Measurements from ENCODE around the gene ATP8B4. TPM values are rescaled to one million over a fixed set of nuclear protein-coding genes. Genes with fewer than 3 reads are reported as not detected.

ATP8B4 gene
- polyA plus RNA-seq, 1 of the 3 experiments (the other 2 are of a cell fraction): 0.03 TPM

DNA sequence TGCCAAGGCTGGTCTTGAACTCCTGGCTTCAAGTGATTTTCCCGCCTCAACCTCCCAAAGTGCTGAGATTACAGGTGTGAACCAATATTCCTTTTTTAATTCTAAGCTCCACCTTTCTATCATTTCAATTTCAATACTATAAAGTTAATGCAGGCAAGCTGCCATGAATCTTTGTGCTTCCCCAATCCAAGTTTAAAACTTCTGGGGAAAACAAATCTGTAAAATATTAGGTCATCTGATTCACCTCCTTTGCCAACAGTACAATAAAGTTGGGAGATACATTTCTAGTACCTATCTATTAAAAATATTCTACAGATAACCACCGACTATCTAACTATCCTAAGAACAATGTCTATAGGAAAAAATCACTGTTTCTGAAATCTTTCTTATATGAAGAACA is 102.1 kb downstream of the ATP8B4 start:
- H3K4me3 ChIP-seq (ENCODE audit: low read depth in 2 of 2, low read length in 1 of 2): no peak overlapping the region
- no peak for TF ChIP-seq FOSL2 (IDR thresholded peaks at IDR 0.05; ENCODE audit: borderline replicate concordance, low read depth)
- TF ChIP-seq CHD2 (IDR thresholded peaks at IDR 0.05; ENCODE audit: low read length, partially characterized antibody): no peak
- TF ChIP-seq GATA2 (CRISPR knock-in tag; IDR thresholded peaks at IDR 0.05): no peak
- no peaks in the 10 kb centered on the region for H3K36me3 ChIP-seq (replicated peaks in 1 of 2; ENCODE audit: control insufficient read depth in 1 of 2, insufficient read depth in 2 of 2, low read length in 1 of 2)
- H3K4me2 ChIP-seq: no peak overlapping the region
- no peaks in the 10 kb centered on the region for H3F3A ChIP-seq (replicated peaks; ENCODE audit: insufficient read depth)
- H3K27me3 ChIP-seq (ENCODE audit: insufficient read depth): no peaks in the 10 kb centered on the region
- no peaks in the 10 kb centered on the region for H4K20me1 ChIP-seq (ENCODE audit: insufficient read depth)
- no peak for DNase-seq
- no peak overlapping the region for H2AFZ ChIP-seq (ENCODE audit: low read depth)
- H3K9me3 ChIP-seq: no peaks in the 10 kb centered on the region
- H3K4me1 ChIP-seq (ENCODE audit: control insufficient read depth in 1 of 2, insufficient read depth in 2 of 2, low read depth in 1 of 2, low read length in 1 of 2): no peaks in the 10 kb centered on the region
- H3K27ac ChIP-seq (ENCODE audit: low read depth in 2 of 2, low read length in 1 of 2): no peak overlapping the region
- ChIA-PET CTCF (interaction anchor here (1.5 kb wide), 1 partner anchor 782 kb away, joined by 5 read pairs; no protein-coding TSS in a partner anchor), POLR2A (no interaction called here)
- no peak overlapping the region for H3K9ac ChIP-seq
- H3K9me2 ChIP-seq: no peaks in the 10 kb centered on the region
- H3K79me2 ChIP-seq (ENCODE audit: insufficient read depth): no peaks in the 10 kb centered on the region
- WGBS (ENCODE audit: low lambda C conversion rate): 50% methylated on average over 2 of the region's 2 CpGs

DNA sequence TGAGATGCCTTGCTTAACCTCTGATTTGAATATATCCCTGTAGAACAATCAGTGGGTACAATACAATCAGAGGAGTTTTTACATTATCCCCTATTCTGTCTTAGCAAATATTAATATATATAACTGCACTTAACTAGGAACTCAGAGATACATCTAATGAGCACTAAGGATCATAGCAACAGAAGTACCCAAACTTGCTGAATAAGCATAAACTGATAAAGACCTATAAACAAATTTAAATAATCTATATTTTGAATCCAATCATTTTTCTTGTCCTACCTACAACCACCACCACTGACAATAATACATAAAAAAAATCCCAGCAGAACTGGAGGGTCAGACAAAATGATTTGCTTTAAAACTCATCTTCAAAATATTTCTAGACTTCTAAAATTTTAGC is 106.2 kb downstream of the ATP8B4 start:
- H3K27me3 ChIP-seq (ENCODE audit: insufficient read depth): no peaks in the 10 kb centered on the region
- H3F3A ChIP-seq (replicated peaks; ENCODE audit: insufficient read depth): no peaks in the 10 kb centered on the region
- no peaks in the 10 kb centered on the region for H3K79me2 ChIP-seq (ENCODE audit: insufficient read depth)
- H4K20me1 ChIP-seq (ENCODE audit: insufficient read depth): no peaks in the 10 kb centered on the region
- H3K9me2 ChIP-seq: no peaks in the 10 kb centered on the region
- no peak for DNase-seq
- no peaks in the 10 kb centered on the region for H3K36me3 ChIP-seq (replicated peaks in 1 of 2; ENCODE audit: control insufficient read depth in 1 of 2, insufficient read depth in 2 of 2, low read length in 1 of 2)
- ChIA-PET POLR2A (no interaction called here), CTCF (no interaction called here)
- TF ChIP-seq, protein P1, sequence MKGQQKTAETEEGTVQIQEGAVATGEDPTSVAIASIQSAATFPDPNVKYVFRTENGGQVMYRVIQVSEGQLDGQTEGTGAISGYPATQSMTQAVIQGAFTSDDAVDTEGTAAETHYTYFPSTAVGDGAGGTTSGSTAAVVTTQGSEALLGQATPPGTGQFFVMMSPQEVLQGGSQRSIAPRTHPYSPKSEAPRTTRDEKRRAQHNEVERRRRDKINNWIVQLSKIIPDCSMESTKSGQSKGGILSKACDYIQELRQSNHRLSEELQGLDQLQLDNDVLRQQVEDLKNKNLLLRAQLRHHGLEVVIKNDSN (IDR thresholded peaks at IDR 0.05; ENCODE audit: borderline replicate concordance, low read depth): no peak
- TF ChIP-seq YY1 (IDR thresholded peaks at IDR 0.05; ENCODE audit: low read depth): no peak
- TF ChIP-seq EP300 (IDR thresholded peaks at IDR 0.05; ENCODE audit: borderline replicate concordance in 1 of 2, low read depth in 1 of 2, low read length in 1 of 2): no peak
- TF ChIP-seq, protein P2, sequence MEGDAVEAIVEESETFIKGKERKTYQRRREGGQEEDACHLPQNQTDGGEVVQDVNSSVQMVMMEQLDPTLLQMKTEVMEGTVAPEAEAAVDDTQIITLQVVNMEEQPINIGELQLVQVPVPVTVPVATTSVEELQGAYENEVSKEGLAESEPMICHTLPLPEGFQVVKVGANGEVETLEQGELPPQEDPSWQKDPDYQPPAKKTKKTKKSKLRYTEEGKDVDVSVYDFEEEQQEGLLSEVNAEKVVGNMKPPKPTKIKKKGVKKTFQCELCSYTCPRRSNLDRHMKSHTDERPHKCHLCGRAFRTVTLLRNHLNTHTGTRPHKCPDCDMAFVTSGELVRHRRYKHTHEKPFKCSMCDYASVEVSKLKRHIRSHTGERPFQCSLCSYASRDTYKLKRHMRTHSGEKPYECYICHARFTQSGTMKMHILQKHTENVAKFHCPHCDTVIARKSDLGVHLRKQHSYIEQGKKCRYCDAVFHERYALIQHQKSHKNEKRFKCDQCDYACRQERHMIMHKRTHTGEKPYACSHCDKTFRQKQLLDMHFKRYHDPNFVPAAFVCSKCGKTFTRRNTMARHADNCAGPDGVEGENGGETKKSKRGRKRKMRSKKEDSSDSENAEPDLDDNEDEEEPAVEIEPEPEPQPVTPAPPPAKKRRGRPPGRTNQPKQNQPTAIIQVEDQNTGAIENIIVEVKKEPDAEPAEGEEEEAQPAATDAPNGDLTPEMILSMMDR (IDR thresholded peaks at IDR 0.05): no peak
- TF ChIP-seq MXI1 (IDR thresholded peaks at IDR 0.05; ENCODE audit: low read depth, low read length): no peak
- TF ChIP-seq FOXJ3 (CRISPR knock-in tag; IDR thresholded peaks at IDR 0.05): no peak
- TF ChIP-seq FOXM1 (IDR thresholded peaks at IDR 0.05; ENCODE audit: low read depth): no peak
- TF ChIP-seq JUND (IDR thresholded peaks at IDR 0.05): no peak
- no peak for TF ChIP-seq RCOR1 (IDR thresholded peaks at IDR 0.05; ENCODE audit: low read length)
- TF ChIP-seq SMC3 (IDR thresholded peaks at IDR 0.05; ENCODE audit: low read depth, low read length): no peak
- no peak for TF ChIP-seq CHD2 (IDR thresholded peaks at IDR 0.05; ENCODE audit: low read length, partially characterized antibody)
- TF ChIP-seq ELF1 (IDR thresholded peaks at IDR 0.05): no peak
- TF ChIP-seq, protein P3, sequence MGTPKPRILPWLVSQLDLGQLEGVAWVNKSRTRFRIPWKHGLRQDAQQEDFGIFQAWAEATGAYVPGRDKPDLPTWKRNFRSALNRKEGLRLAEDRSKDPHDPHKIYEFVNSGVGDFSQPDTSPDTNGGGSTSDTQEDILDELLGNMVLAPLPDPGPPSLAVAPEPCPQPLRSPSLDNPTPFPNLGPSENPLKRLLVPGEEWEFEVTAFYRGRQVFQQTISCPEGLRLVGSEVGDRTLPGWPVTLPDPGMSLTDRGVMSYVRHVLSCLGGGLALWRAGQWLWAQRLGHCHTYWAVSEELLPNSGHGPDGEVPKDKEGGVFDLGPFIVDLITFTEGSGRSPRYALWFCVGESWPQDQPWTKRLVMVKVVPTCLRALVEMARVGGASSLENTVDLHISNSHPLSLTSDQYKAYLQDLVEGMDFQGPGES (IDR thresholded peaks at IDR 0.05; ENCODE audit: low read depth, low read length): no peak
- TF ChIP-seq NRF1 (IDR thresholded peaks at IDR 0.05; ENCODE audit: low read depth, low read length): no peak
- no peak for TF ChIP-seq RXRA (IDR thresholded peaks at IDR 0.05; ENCODE audit: borderline replicate concordance, low read depth)
- TF ChIP-seq EZH2phosphoT487 (IDR thresholded peaks at IDR 0.05; ENCODE audit: borderline replicate concordance, low read depth): no peak
- H2AFZ ChIP-seq (ENCODE audit: low read depth): no peak overlapping the region
- no peak overlapping the region for H3K9ac ChIP-seq
- no peak overlapping the region for H3K27ac ChIP-seq (ENCODE audit: low read depth in 2 of 2, low read length in 1 of 2)
- no peak overlapping the region for H3K4me2 ChIP-seq
- no peaks in the 10 kb centered on the region for H3K4me1 ChIP-seq (ENCODE audit: control insufficient read depth in 1 of 2, insufficient read depth in 2 of 2, low read depth in 1 of 2, low read length in 1 of 2)
- H3K4me3 ChIP-seq (ENCODE audit: low read depth in 2 of 2, low read length in 1 of 2): no peak overlapping the region
- no peaks in the 10 kb centered on the region for H3K9me3 ChIP-seq

Data from SK-N-SH (cell line).